Measurements from ENCODE around the gene ARMC9. TPM values are rescaled to one million over a fixed set of nuclear protein-coding genes. Genes with fewer than 3 reads are reported as not detected.
A peak's percentile ranks its signal among the peaks of the same experiment; 100 is the strongest.

Gene ARMC9
- total and polyA plus RNA-seq, 2 of the 13 experiments (the other 11 are each of a cell fraction or from before 2014, with no cell fraction given): 9.1 to 12.8 TPM

- TF ChIP-seq ZBTB40 (IDR thresholded peaks at IDR 0.05): no peak
- TF ChIP-seq ZBTB40 (CRISPR knock-in tag; IDR thresholded peaks at IDR 0.05): no peak
- peak; percentile 50; the same call in 1 of the 2 replicates for TF ChIP-seq CREM (IDR thresholded peaks at IDR 0.05)
- no peak for TF ChIP-seq CREM (CRISPR knock-in tag; IDR thresholded peaks at IDR 0.05)
- peak; percentile 81 for TF ChIP-seq GATAD2A (CRISPR knock-in tag; IDR thresholded peaks at IDR 0.05)
- no peak for TF ChIP-seq ZSCAN9 (CRISPR knock-in tag; IDR thresholded peaks at IDR 0.05; ENCODE audit: borderline replicate concordance)
- no peak for TF ChIP-seq ZNF839 (CRISPR knock-in tag; IDR thresholded peaks at IDR 0.05; ENCODE audit: borderline replicate concordance)
- TF ChIP-seq TEAD3 (CRISPR knock-in tag; optimal IDR thresholded peaks at IDR 0.05; ENCODE audit: borderline replicate concordance): peak; percentile 67
- TF ChIP-seq MEIS1 (CRISPR knock-in tag; IDR thresholded peaks at IDR 0.05; ENCODE audit: borderline replicate concordance): no peak
- TF ChIP-seq SOX13 (IDR thresholded peaks at IDR 0.05): no peak
- TF ChIP-seq SOX13 (CRISPR knock-in tag; conservative IDR thresholded peaks at IDR 0.05 in 1 of 2, IDR thresholded peaks at IDR 0.05 in 1 of 2): peak in 1 of 2 experiments; percentile 52; a peak in 1 of 4 replicates
- no peak for TF ChIP-seq MATR3 (CRISPR knock-in tag; IDR thresholded peaks at IDR 0.05)
Observed at GRCh38 chr2:231413921-231414476, 215.6 kb downstream of the ARMC9 start (continued).

All from HepG2 (cell line).